ENCODE measurements around the gene IPO4.

DNA sequence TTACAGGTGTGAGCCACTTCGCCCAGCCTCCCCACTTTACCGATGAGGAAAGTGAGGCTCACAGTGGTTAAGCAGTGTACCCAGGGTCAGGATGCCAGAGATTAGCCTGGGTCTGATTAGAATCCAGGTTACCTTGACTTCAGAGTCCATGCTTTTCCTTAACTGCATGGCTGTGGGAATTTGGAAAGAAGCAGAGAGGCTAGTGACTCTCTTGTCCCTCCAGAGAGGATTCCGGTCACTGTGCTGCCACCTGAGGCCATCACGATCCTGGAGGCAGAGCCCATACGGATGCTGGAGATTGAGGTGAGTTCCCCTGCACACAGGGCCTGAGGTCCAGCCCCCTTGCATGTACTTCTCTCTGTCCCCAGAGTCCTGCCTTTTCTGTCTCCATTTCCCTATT is 12.0 kb downstream of the IPO4 start:
- TF ChIP-seq, protein P1, sequence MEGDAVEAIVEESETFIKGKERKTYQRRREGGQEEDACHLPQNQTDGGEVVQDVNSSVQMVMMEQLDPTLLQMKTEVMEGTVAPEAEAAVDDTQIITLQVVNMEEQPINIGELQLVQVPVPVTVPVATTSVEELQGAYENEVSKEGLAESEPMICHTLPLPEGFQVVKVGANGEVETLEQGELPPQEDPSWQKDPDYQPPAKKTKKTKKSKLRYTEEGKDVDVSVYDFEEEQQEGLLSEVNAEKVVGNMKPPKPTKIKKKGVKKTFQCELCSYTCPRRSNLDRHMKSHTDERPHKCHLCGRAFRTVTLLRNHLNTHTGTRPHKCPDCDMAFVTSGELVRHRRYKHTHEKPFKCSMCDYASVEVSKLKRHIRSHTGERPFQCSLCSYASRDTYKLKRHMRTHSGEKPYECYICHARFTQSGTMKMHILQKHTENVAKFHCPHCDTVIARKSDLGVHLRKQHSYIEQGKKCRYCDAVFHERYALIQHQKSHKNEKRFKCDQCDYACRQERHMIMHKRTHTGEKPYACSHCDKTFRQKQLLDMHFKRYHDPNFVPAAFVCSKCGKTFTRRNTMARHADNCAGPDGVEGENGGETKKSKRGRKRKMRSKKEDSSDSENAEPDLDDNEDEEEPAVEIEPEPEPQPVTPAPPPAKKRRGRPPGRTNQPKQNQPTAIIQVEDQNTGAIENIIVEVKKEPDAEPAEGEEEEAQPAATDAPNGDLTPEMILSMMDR (IDR thresholded peaks at IDR 0.05), result no peak
- no peak for TF ChIP-seq POLR2A (IDR thresholded peaks at IDR 0.05)

Measured in right lobe of liver (tissue), 4 donors.